ENCODE data around the gene FOXP1. TPM values are rescaled to one million over a fixed set of nuclear protein-coding genes. Genes with fewer than 3 reads are reported as not detected.

The FOXP1 gene
- total RNA-seq, 4 donors from 2014 or later = 86.4 to 107 (median 93.8) TPM

GRCh38 chr3:71369701-71370391, 213.7 kb downstream of the FOXP1 start:
- H3K27me3 ChIP-seq = no peaks in the 10 kb centered on the region
- no peak overlapping the region for H3K4me3 ChIP-seq
- WGBS, 2 donors = 72 to 76% methylated on average over 6 of the region's 6 CpGs
- no peak for DNase-seq (ENCODE audit: low spot score in 2 of 2)
- no peaks in the 10 kb centered on the region for H3K36me3 ChIP-seq
- TF ChIP-seq POLR2A (IDR thresholded peaks at IDR 0.05) = no peak
- TF ChIP-seq EP300 (IDR thresholded peaks at IDR 0.05) = peak in 1 of 2 donors; percentile 62
- TF ChIP-seq CTCF (IDR thresholded peaks at IDR 0.05) = no peak
- no peaks in the 10 kb centered on the region for H3K9me3 ChIP-seq
- H3K4me1 ChIP-seq = peaks cover 0 to 25% (median 3%) of the 10 kb centered on the region in 4 donors
- peak overlapping the region in 2 of 4 donors; percentile 11 to 17 for H3K27ac ChIP-seq

GRCh38 chr3:71366988-71367604, 216.4 kb downstream of the FOXP1 start:
- no peak overlapping the region for H3K4me3 ChIP-seq
- H3K36me3 ChIP-seq = no peaks in the 10 kb centered on the region
- no peaks in the 10 kb centered on the region for H3K9me3 ChIP-seq
- DNase-seq (ENCODE audit: low spot score in 2 of 2) = no peak
- peaks cover 0 to 25% (median 3%) of the 10 kb centered on the region in 4 donors for H3K4me1 ChIP-seq
- TF ChIP-seq EP300 (IDR thresholded peaks at IDR 0.05) (no peak), POLR2A (IDR thresholded peaks at IDR 0.05) (no peak), CTCF (IDR thresholded peaks at IDR 0.05) (no peak)
- 63 to 64% methylated on average over 8 of the region's 8 CpGs for WGBS, 2 donors
- peak overlapping the region in 1 of 4 donors; percentile 2 for H3K27ac ChIP-seq
- no peaks in the 10 kb centered on the region for H3K27me3 ChIP-seq

- no peak for TF ChIP-seq CTCF (IDR thresholded peaks at IDR 0.05)
- no peak for TF ChIP-seq POLR2A (IDR thresholded peaks at IDR 0.05)
- no peak for TF ChIP-seq EP300 (IDR thresholded peaks at IDR 0.05)
- no peaks in the 10 kb centered on the region for H3K27me3 ChIP-seq
- 74 to 85% methylated on average over 12 of the region's 12 CpGs for WGBS, 2 donors
Observed at GRCh38 chr3:71361334-71361890, 222.1 kb downstream of the FOXP1 start.

GRCh38 chr3:71360764-71361163, 222.8 kb downstream of the FOXP1 start:
- Histone ChIP-seq H3K27me3 (no peaks in the 10 kb centered on the region), H3K9me3 (no peaks in the 10 kb centered on the region)

More at GRCh38 chr3:71361334-71361890, 222.1 kb downstream of the FOXP1 start:
- Histone ChIP-seq H3K9me3 (no peaks in the 10 kb centered on the region), H3K4me1 (no peaks in the 10 kb centered on the region), H3K4me3 (no peak overlapping the region), H3K36me3 (peaks cover 0 to 12% (median 0%) of the 10 kb centered on the region in 3 donors), H3K27ac (no peak overlapping the region)
- no peak for DNase-seq (ENCODE audit: low spot score in 2 of 2)

More at GRCh38 chr3:71360764-71361163, 222.8 kb downstream of the FOXP1 start:
- 92 to 93% methylated on average over 2 of the region's 2 CpGs for WGBS, 2 donors
- peaks cover 0 to 12% (median 0%) of the 10 kb centered on the region in 3 donors for H3K36me3 ChIP-seq
- peak overlapping the region in 1 of 4 donors; percentile 8 for H3K4me3 ChIP-seq
- TF ChIP-seq POLR2A (IDR thresholded peaks at IDR 0.05) (no peak), CTCF (IDR thresholded peaks at IDR 0.05) (no peak), EP300 (IDR thresholded peaks at IDR 0.05) (no peak)
- DNase-seq (ENCODE audit: low spot score in 2 of 2) = no peak
- no peak overlapping the region for H3K27ac ChIP-seq
- H3K4me1 ChIP-seq = no peaks in the 10 kb centered on the region
